HCT116 (cell line): Measurements from ENCODE around the gene EEFSEC. TPM values are rescaled to one million over a fixed set of nuclear protein-coding genes. Genes with fewer than 3 reads are reported as not detected.

ENCODE experiments used
- ATAC-seq: fragments of 200-7000 bp; cut with Tn5 transposase; 2 replicates; pipeline ENCODE4 v1.9.1; 2020; ENCODE audit warnings: mild to moderate bottlenecking, moderate library complexity
- BruUV-seq: library from RNA; stranded (reverse); fragments of 400-500 nt; replicated peaks from 2 replicates; lab custom pipeline; 2021; lab: Mats Ljungman, UMichigan
- CTCF ChIA-PET: fragments of 300-600 bp; sonication (Branson Sonifier 250); formaldehyde crosslinking; loops from one replicate; lab custom pipeline; 2021; ENCODE audit warnings: antibody characterized with exemption; lab: Charles Lee
- POLR2A ChIA-PET: fragments of 300-600, 350-600 bp; sonication (Branson Sonifier 250); formaldehyde crosslinking; loops from one replicate; lab custom pipeline; 2021; ENCODE audit warnings: antibody characterized with exemption; lab: Charles Lee
- RAD21 ChIA-PET, 2 experiments: fragments of 300-600 bp; sonication (Branson Sonifier 250); formaldehyde crosslinking; loops; one replicate each; lab custom pipeline; 2023; ENCODE audit warnings: low total read pairs in 2 of 2; ENCODE audit not compliant: uncharacterized antibody in 2 of 2, unreplicated experiment in 2 of 2, low non-redundant PET in 1 of 2; lab: Charles Lee
- DNase-seq: peaks from one replicate; pipeline ENCODE4 v3.0.0-alpha.2; 2010; ENCODE audit warnings: low read depth, low spot score
- H2AFZ ChIP-seq: fragments of 200-600 bp; shearing (Covaris generic), sonication (generic); 2 replicates; pipeline ENCODE4 v1.6.1; 2017; ENCODE audit warnings: low read depth, mixed run types, mixed read lengths, antibody characterized with exemption, low read length; ENCODE audit not compliant: poor library complexity, severe bottlenecking
- H3K27ac ChIP-seq: 2 replicates; pipeline ENCODE4 v1.5.1; 2012; ENCODE audit warnings: low read depth, low read length
- H3K27me3 ChIP-seq: fragments of 200-600 bp; sonication (generic); 2 replicates; pipeline ENCODE4 v1.6.1; 2016; ENCODE audit warnings: mixed run types, low read length, mixed read lengths; ENCODE audit not compliant: insufficient read depth
- H3K36me3 ChIP-seq, 2 experiments: fragments of 200-500 bp in 1 of 2; fragments of 200-600 bp in 1 of 2; sonication (Bioruptor generic) in 1 of 2; sonication (generic) in 1 of 2; 2 replicates each; pipeline versions ENCODE4 v1.5.1 to v1.6.1; 2014 to 2016; ENCODE audit warnings: low read length in 2 of 2, inconsistent platforms in 1 of 2, mixed read lengths in 1 of 2, mixed run types in 1 of 2; ENCODE audit not compliant: insufficient read depth in 2 of 2, control insufficient read depth in 1 of 2
- H3K4me1 ChIP-seq, 2 experiments: fragments of 200-600 bp in 1 of 2; sonication (generic) in 1 of 2; 2 replicates each; pipeline versions ENCODE4 v1.5.1 to v1.6.1; 2012 to 2017; ENCODE audit warnings: low read length in 2 of 2, inconsistent platforms in 1 of 2, mild to moderate bottlenecking in 1 of 2, mixed read lengths in 1 of 2, mixed run types in 1 of 2, moderate library complexity in 1 of 2; ENCODE audit not compliant: insufficient read depth in 2 of 2, control insufficient read depth in 1 of 2
- H3K4me2 ChIP-seq: fragments of 200-600 bp; sonication (generic); 2 replicates; pipeline ENCODE4 v1.6.1; 2017; ENCODE audit warnings: mixed run types, low read length, mixed read lengths
- H3K4me3 ChIP-seq, 2 experiments: fragments of 200-600 bp in 1 of 2; sonication (generic) in 1 of 2; replicated peaks in 1 of 2; 2 replicates each; pipeline ENCODE4 v1.5.1; 2011 to 2016; ENCODE audit warnings: low read length in 2 of 2, control low read depth in 1 of 2, low read depth in 1 of 2, mild to moderate bottlenecking in 1 of 2, mixed read lengths in 1 of 2, mixed run types in 1 of 2
- H3K79me2 ChIP-seq: fragments of 200-600 bp; sonication (generic); 2 replicates; pipeline ENCODE4 v1.6.1; 2017; ENCODE audit warnings: mild to moderate bottlenecking, mixed run types, low read length, moderate library complexity, mixed read lengths; ENCODE audit not compliant: insufficient read depth
- H3K9ac ChIP-seq: fragments of 200-600 bp; sonication (generic); 2 replicates; pipeline ENCODE4 v1.6.1; 2016; ENCODE audit warnings: low read length, mixed read lengths
- H3K9me2 ChIP-seq: fragments of 200-600 bp; sonication (generic), shearing (Covaris generic); 2 replicates; pipeline ENCODE4 v1.6.1; 2017; ENCODE audit warnings: mixed run types, mild to moderate bottlenecking, moderate library complexity; ENCODE audit not compliant: insufficient read depth
- H3K9me3 ChIP-seq, 2 experiments: fragments of 200-500 bp in 1 of 2; fragments of 200-600 bp in 1 of 2; sonication (Bioruptor generic) in 1 of 2; sonication (generic) in 1 of 2; 2 replicates each; pipeline ENCODE4 v1.6.1; 2014 to 2017; ENCODE audit warnings: low read length in 2 of 2, mixed read lengths in 2 of 2, inconsistent platforms in 1 of 2, low read depth in 1 of 2, mild to moderate bottlenecking in 1 of 2, mixed run types in 1 of 2, moderate library complexity in 1 of 2; ENCODE audit not compliant: control insufficient read depth in 1 of 2, insufficient read depth in 1 of 2
- H4K20me1 ChIP-seq: fragments of 200-600 bp; sonication (generic), shearing (Covaris generic); 2 replicates; pipeline ENCODE4 v1.6.1; 2017; ENCODE audit warnings: mixed run types, mild to moderate bottlenecking, moderate library complexity; ENCODE audit not compliant: insufficient read depth
- ATF3 ChIP-seq: IDR thresholded peaks from 2 replicates; pipeline ENCODE4 v1.6.1; 2012
- CEBPB ChIP-seq: IDR thresholded peaks from 2 replicates; pipeline ENCODE4 v1.6.1; 2012; ENCODE audit warnings: low read depth
- EGR1 ChIP-seq: IDR thresholded peaks from 2 replicates; pipeline ENCODE4 v1.6.1; 2012; ENCODE audit warnings: low read depth
- ELF1 ChIP-seq: IDR thresholded peaks from 2 replicates; pipeline ENCODE4 v1.6.1; 2012; ENCODE audit warnings: low read depth, borderline replicate concordance
- EZH2 ChIP-seq: fragments of 200-600 bp; sonication (generic); IDR thresholded peaks from 2 replicates; pipeline ENCODE4 v1.6.1; 2017; ENCODE audit warnings: antibody characterized with exemption, mixed run types
- EZH2phosphoT487 ChIP-seq: fragments of 200-600 bp; IDR thresholded peaks from 2 replicates; pipeline ENCODE4 v1.6.1; 2018; ENCODE audit warnings: antibody characterized with exemption, borderline replicate concordance
- FOSL1 ChIP-seq: IDR thresholded peaks from 2 replicates; pipeline ENCODE4 v1.6.1; 2012; ENCODE audit warnings: low read depth
- JUND ChIP-seq: IDR thresholded peaks from 2 replicates; pipeline ENCODE4 v1.6.1; 2012
- MAX ChIP-seq: IDR thresholded peaks from 2 replicates; pipeline ENCODE4 v1.6.1; 2012
- POLR2A ChIP-seq: IDR thresholded peaks from 2 replicates; pipeline ENCODE4 v1.7.0; 2011; ENCODE audit warnings: borderline replicate concordance; ENCODE audit not compliant: insufficient read depth, insufficient read length; ENCODE audit errors: extremely low read depth
- POLR2AphosphoS5 ChIP-seq: IDR thresholded peaks from 2 replicates; pipeline ENCODE4 v1.6.1; 2011; ENCODE audit warnings: mild to moderate bottlenecking, low read depth, low read length, moderate library complexity
- YY1 ChIP-seq: IDR thresholded peaks from 2 replicates; pipeline ENCODE4 v1.6.1; 2011; ENCODE audit warnings: low read length, low read depth, moderate library complexity, mild to moderate bottlenecking; ENCODE audit not compliant: insufficient replicate concordance; ENCODE audit errors: extremely low read depth
- ZBTB33 ChIP-seq: IDR thresholded peaks from 2 replicates; pipeline ENCODE4 v1.6.1; 2011; ENCODE audit warnings: mild to moderate bottlenecking, low read length, moderate library complexity; ENCODE audit not compliant: insufficient replicate concordance; ENCODE audit errors: extremely low read depth
- ZNF274 ChIP-seq: fragments of 200-500 bp; sonication (Bioruptor generic); IDR thresholded peaks from 2 replicates; pipeline ENCODE4 v1.6.1; 2014; ENCODE audit warnings: mild to moderate bottlenecking, low read depth, low read length, inconsistent platforms
- intact Hi-C: fragments of 100-400 bp; cut with micrococcal nuclease; formaldehyde crosslinking; loops from 2 replicates; pipeline ENCODE4 v1.10.0; 2022
- total RNA-seq: library from RNA; stranded (reverse); gene quantifications from one replicate; pipeline ENCODE4 v1.2.1, GENCODE V29; 2021; ENCODE audit not compliant: unreplicated experiment

EEFSEC gene
- total RNA-seq, 1 experiment from 2014 or later, result 16.1 TPM

- H3K9ac ChIP-seq, result no peak overlapping the region
- TF ChIP-seq CEBPB (no peak), EZH2 (no peak), FOSL1 (no peak), POLR2A (no peak), ELF1 (no peak), MAX (no peak), POLR2AphosphoS5 (no peak), YY1 (no peak), ZBTB33 (no peak), EZH2phosphoT487 (no peak), JUND (no peak), EGR1 (no peak), ATF3 (no peak), ZNF274 (no peak)
- TF ChIP-seq, all 23 proteins: peak for 0
- Histone ChIP-seq H3K36me3 (no peaks in the 10 kb centered on the region; a peak in 1 of 4 replicates), H3K9me3 (no peaks in the 10 kb centered on the region), H2AFZ (no peak overlapping the region), H3K4me2 (no peak overlapping the region), H4K20me1 (0 out of 2 replicates have a peak, but pooled peaks cover 7% of the 10 kb centered on the region), H3K27ac (no peak overlapping the region), H3K27me3 (no peaks in the 10 kb centered on the region), H3K9me2 (no peaks in the 10 kb centered on the region), H3K4me3 (no peak overlapping the region), H3K4me1 (no peaks in the 10 kb centered on the region), H3K79me2 (peaks cover 20% of the 10 kb centered on the region)
- no peak for DNase-seq
- ATAC-seq, result no peak
- intact Hi-C loops, result no loop called here
- ChIA-PET CTCF (no interaction called here), POLR2A (no interaction called here), RAD21 (no interaction called here)
- BruUV-seq, result no TSS peak
Measured at GRCh38 chr3:128185630-128186447, 32.6 kb downstream of the EEFSEC start.
